Activated CD8-positive, alpha-beta memory T cell treated with anti-CD3 and anti-CD28 coated beads for 24 hours (primary cell): ENCODE data around the gene HMOX2.

Experiments
- DNase-seq: peaks from one replicate; pipeline ENCODE4 v3.0.0-alpha.2; 2020

Gene HMOX2

DNA sequence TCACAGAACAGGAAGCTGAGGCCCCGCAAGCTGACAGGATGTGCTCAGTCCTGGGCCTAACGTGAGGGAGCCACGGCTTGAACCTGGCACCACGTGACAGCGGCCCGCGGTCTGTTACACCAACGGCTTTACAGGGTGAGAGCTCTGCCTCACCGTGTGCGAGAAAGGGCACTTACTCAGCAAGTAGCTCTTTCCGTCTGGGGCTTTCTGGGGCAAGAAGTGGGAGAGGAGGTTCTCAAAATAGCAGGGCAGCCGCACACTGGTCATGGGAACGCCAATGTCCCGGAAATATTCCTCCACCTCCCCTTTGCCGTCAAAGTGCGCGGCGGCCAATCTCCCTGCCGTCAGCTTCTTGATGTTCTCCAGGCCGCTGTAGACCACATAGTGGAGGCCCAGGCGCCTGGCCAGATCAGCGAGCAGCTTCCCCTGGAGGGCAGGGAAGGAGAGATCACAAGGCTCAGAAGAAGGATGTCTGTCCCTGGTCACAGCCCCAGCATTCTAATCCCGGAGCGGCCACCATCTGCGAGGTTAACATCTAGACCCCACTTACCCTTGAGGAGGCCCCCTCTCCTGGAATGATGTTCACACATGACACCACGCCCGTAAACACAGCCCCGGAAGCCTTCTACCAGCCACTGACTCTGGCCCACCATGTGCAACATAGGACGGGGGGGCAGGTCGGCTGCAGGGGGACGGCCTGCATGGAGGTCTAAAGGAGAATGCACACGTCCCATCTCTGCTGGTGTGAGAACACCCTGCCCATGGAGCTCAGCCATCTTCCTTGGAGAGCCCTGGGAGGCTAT, 10.0 kb upstream of the HMOX2 start:
- DNase-seq = peak; percentile 80

DNA sequence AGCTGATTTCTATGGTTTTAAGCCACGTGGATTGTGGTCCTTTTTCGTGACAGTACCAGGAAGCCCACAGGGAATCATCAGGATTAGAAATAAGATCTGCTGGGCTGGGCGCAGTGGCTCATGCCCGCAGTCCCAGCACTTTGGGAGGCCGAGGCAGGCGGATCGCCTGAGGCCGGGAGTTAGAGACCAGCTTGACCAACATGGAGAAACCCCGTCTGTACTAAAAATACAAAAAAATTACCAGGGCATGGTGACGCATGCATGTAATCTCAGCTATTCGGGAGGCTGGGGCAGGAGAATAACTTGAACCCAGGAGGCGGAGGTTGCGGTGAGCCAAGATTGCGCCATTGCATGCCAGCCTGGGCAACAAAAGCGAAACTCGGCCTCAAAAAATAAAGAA, 8.3 kb upstream of the HMOX2 start:
- DNase-seq = no peak

DNA sequence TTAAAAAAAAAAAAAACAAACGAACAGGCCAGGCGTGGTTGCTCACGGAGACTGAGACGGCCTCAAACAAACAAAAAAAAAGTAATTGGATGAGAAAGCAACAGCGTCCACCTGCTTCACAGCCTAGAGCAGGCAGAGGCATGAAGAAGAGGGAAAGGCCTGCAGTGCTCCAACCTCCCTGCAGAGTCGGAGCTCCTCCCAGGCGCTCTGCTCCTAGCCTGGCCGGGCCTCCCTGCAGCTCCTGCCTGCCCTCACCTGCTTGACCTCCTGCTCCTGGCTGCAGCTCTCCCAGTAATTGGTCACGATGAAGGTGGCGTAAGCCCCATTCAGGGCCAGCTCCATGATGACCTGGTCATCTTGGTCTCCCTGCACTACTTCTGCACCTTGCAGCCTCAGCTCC, 7.2 kb upstream of the HMOX2 start:
- DNase-seq = no peak

DNA sequence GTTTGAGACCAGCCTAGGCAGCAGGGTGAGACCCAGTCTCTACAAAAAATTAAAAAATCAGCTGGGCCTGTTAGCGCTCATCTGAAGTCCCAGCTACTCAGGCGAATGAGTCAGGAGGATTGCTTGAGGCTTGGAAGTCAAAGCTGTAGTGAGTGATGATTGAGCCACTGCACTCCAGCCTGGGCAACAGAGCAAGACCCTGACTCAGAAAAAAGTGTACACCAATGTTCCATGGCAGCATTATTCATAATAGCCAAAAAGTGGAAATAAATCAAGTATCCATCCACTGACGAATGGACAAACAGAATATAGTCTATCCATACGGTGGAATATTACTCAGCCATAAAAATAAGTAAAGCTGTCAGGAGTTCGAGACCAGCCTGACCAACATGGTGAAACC, 4.3 kb upstream of the HMOX2 start:
- no peak for DNase-seq

DNA sequence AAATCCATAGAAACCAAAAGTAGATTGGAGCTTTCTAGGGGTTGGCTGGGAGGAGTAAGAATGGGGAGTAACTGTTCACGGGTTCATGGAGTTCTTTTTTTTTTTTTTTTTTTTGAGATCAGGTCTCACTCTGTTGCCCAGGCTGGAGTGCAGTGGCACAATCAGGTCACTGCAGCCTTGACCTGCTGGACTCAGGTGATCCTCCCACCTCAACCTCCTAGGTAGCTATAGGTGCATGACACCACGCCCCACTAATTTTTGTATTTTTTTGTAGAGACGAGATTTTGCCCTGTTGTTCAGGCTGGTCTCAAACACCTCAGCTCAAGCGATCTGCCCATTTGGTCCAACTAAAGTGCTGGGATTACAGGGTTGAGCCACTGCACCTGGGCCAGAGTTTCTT, 3.3 kb upstream of the HMOX2 start:
- DNase-seq = no peak

DNA sequence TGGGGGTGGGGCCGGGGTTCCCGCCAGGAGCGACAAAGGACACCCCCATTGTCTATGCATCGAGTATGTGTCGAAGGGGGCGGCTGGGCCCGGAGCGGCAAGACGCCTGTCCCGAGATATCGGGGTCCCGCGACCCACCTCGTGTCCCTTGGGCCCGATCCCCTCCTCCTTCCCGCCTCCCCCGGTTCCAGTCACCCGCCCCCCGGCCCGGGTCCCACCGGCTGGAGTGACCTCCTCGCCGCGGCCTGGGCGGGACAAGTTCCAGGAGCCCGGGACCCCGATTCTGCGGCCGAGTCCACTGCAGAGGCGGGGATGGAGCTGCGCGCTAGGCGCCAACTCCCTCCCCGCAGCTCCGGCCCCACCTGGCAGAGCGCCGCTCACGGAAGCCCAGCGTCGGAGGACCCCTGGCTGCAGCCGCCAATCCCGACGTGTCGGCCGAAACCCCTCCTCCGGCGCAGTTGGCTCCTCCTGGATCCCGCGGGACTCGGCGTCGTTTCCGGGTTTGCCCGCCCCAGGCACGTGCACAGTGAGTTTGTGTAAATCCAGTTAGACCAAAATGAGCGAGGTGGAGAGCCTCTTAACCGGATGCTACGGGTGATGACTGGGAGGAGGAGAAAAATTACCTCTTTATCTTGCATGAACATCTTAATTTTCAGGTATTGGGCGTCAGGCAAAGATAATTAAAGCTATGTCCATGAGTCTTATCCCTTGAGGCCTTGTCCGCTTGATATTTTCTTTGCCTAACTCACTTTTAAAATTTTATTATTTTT, 1.8 kb upstream of the HMOX2 start, which contains the start of gene NMRAL1:
NMRAL1 (minus strand) TSS at position 434 of the 770 bp plus-strand sequence. CDS start 493 bp downstream, outside the sequence.
- peak; percentile 92 for DNase-seq

DNA sequence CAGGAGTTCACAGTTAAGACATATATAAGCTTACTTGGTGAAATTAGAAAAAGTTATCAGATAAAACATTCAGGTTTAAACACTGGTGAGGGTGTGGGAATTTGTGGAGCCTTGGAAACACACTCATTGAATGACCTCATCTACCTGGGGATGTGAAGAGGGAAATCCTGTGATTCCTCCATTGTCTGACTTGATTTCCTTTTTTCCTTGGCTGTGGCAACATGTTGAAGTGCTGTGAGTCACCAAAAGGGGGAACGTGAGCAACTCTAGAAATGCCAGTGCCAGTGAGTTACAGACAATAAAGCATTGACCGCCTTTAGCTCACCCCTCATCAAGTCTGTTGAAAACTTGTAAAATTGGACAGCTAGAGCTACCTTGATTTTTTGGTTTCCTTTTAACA, 1.8 kb downstream of the HMOX2 start:
- DNase-seq = no peak

DNA sequence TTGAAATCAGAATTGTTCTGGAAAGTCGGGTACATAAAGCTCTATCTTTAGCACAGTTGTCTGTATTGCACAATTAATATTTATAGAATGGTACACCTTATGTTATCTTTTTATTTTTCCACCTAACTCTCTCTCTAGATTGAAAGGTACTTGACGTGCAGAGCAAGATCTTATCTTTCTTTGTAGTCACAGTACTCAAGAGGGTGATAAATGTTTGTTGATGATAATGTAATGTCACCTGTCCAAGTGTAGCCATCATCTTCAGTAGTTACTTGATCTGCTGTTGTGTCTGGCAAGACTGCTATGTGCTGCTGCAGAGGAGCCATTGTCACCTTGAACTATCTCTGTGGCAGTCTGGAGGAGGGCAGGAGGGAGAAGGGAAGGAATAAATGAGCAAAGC, 5.3 kb downstream of the HMOX2 start:
- DNase-seq = no peak

DNA sequence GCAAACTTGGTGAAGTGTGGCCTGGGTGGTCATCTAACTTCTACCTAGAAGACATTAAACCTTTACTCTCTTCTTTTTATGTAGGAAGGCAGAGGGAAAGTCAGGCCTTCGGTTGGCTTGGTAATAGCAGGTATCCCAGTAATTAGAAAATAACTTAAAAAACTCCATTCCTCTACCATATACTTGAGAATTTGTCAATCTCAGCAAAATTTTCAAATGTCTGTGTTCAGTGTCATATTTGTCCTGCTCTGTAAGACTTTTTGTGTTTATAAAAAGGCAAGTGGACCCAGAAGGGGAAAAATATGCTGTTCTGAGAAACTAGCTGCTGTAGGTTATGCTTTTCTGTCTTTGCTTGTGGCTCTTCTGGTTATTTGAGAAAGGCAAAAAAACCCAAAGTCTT, 5.8 kb downstream of the HMOX2 start:
- DNase-seq = no peak

DNA sequence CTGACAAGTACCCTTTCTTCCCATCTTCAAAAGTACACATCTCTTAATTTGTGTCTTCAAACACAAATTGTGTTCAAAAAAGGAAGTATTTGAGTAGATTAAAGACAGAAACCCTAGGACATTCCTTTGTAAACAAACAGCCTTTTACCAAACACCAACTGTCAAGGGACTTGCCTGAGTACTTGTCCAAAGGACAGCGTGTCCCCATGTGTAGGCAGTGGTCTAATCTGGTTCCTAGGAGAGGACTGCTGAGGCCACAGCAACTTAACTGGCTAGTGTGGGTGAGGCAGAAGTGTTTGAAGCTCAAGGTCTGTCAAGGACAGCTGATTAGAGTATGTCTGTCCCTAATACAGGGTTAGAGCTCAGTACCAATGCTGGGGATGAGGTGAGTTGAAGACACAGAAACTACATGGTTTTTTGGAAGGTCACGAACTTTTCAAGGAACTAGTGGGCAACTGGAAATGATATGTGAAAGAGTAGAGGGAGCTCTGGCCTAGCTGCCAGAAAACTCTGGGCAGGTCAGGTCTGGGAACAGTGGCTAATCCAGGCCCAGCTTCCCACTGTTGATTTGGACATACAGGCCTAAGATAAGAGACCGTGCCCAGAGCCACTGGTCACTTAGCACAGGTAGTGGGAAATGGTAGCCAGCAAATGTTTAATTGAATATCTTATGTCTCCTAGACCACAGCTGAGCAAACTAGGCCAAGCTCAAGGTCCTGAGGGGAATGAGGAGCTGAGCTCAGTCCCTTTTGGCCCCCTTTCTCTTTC, 10.1 kb downstream of the HMOX2 start:
- no peak for DNase-seq

DNA sequence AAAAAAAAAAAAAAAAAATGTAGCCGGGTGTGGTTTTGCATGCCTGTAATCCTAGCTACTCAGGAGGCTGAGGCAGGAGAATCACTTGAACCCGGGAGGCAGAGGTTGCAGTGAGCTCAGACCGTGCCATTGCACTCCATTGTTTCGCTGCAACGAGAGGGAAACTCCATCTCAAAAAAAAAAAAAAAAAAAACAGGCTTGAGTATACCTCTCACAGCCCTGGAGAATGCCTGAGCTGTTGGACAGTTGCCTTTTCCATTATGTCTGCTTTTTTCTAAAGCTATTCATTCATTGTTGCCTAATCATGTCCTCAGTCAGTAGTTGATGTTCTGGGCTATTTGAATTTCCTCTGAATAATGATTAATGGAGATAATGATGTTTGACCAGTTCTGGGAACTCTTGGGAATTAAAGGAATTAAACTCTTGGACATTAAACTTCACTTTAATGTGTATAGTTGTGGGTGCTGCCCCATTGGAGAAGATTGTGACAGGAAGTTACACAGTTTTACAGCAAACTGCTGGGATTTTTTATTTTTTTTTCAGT, 11.8 kb downstream of the HMOX2 start:
- DNase-seq = no peak

DNA sequence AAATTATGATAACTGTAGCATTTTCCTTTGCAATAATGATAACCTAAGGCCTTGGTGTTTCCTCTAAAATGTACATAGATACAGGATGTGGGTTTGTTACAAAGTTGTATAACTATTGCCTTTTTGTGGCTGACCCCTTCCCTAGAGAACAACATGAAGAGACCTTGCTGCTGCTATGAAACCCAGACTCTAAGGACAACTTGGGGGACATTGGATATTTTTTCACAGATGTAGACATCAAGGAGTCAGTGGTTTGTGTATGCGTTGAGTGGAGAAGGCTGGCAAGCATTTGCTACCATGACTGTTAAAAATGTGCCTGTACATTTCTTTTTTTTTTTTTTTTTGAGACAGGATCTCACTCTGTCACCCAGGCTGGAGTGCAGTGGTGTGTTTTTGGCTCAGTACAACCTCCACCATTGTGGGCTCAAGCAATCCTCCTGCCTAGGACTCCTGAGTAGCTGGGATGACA, 12.3 kb downstream of the HMOX2 start:
- no peak for DNase-seq

DNA sequence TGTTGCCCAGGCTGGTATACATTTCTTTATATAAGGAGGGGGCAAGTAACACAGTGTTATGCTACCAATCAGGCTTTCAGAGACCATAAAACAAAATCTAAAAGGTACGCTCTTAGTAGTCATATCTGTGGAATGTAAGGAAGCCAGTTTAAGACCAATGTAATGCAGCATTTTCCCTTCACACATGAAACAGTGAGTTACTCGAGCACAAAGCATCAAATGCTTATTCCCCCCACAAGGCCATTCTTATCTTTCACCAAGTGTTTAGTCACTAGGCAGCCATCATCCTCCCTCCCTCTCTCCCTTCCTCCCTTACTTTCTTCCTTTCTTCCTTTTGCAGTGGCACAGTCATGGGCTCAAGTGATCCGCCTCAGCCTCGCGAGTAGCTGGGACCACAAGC, 12.8 kb downstream of the HMOX2 start:
- no peak for DNase-seq

DNA sequence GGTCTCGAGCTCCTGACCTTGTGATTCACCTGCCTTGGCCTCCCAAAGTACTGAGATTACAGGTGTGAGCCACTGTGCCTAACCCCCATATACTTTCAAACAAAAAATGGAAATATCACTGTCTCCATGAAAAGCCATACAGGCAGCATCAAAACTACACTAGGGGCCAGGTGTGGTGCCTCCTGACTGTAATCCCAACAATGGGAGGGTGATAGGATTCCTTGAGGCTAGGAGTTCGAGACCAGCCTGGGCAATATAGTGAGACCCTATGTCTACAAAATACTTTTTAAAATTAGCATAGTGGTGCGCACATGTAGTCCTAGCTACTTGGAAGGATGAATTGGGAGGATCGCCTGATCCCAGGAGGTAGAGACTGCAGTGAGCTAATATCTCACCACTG, 15.7 kb downstream of the HMOX2 start:
- DNase-seq = no peak

DNA sequence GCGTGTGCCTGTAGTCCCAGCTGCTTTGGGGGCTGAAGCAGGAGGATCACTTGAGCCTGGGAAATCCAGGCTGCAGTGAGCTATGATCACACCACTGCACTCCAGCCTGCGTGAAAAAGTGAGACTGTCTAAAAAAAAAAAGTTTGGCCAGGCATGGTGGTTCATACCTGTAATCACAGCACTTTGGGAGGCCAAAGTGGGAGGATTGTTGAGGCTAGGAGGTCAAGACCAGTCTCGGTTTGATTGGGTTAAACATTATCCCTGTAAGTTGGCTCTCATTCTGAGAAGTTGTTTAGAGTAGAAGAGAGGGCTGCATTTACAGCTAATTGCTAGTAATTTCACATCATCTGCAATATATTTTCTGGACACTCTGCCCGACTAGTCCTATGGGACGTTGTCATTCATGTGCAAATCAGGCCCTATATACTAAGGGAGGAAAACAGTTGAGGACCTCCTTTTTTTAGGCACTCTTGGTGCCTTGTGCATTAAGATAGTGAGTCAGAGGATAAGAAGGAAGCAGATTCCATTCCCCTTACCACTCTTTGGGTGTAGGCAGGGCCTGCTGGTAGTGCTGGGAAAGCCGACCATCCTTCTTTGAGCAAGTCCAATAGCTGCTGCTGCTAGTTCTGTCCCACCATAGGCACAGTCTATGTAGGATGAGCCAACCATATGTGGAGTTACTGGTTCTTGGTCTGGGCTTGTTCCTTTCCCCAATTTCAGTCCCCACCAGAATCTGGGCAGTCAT, 18.7 kb downstream of the HMOX2 start:
- no peak for DNase-seq

DNA sequence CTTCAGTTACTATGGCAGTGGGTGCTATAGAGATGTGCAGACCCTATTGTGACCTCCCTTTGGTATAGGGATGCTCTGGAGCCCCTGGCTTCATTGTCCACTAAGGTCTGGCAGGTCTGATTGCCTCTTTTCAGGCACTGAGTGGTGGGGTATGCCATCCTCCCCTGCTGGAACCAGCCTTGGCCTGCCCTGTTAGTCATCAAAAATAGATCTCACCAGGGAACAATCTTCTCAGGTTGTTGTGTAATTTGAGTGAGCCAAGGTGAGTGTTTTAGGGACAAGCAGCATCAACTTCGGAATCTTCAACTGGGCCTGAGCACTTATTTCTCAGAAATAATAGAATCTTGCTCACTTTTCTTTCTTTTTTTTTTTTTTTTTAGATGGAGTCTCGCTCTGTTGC, 19.6 kb downstream of the HMOX2 start:
- no peak for DNase-seq

DNA sequence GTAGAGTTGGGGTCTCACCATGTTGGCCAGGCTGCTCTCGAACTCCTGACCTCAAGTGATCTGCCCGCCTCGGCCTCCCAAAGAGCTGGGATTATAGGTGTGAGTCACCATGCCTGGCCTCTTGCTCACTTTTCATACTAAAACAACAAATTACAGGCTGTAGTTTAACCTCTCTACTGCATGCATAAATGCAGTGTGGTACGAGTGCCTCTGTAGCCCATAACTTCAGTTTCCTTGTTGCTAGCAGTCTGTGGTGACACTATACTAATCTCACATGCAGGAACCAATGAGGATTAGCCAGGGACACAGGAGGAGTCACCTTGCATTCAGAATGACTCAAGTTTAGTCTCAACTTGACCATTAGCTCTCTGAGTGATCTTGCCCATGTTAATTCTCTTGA, 20.1 kb downstream of the HMOX2 start:
- DNase-seq = no peak

DNA sequence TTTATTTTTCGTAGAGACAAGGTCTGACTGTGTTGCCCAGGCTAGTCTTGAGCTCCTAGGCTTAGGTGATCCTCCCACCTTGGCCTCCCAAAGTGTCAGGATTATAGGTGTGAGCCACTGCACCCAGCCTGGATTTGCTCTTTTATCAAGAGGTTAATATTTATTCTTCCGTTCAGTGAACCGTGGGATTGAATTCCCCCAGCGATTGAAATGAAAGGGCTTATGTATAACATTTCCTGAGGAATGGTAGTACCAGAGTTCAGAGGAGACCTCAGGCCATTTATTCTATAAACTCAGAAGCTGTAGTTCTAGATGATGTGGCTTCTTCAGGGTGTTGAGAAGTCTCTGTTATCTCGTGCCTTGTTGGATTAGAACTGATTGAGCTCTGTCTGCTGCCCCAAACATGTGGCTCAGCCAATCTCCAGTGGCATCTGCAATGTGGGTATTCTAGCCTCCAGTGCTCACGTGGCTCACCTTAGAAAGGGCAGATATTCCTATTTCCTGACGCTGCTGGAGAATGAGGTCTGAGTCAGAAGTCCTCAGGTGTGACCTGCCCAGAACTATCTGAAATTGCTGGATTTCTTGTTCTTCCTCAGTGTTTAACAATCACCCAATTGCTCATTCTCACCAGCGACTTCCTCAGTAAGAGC, 22.5 kb downstream of the HMOX2 start:
- no peak for DNase-seq

DNA sequence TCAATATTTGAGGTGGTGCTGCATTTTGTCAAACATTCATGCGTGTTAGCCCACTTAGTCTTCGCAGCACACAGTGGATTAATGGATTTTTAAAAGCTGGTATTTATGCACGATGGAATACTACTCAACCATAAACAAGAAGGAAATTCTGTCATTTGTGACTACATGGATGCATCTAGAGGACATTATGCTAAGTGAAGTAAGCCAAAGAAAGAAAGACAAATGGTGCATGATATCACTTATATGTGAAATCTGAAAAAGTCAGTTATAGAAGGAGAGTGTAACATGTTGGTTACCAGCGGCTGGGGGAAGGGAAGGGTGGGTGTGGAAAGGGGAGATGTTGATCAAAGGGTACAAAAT, 23.0 kb downstream of the HMOX2 start:
- no peak for DNase-seq

DNA sequence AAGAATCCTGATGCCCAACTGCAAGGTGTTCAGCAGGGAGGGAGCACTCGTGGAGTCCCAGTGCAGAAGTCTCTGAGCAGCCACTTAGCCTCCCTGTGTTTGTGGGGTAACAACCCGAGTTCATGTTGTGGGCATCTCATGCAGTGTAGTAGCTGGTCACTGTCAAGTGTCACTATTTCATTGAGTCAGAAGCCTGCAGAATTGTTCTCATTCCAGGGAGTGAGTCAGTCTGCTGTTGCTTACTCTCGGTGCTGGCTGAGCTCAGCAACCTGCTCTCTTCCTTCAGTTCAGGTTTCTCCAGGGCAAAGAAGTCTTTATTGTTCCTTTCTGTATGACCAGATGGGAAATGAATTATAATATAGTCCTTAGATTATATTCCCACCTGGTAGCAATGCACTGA, 24.1 kb downstream of the HMOX2 start:
- DNase-seq = no peak

DNA sequence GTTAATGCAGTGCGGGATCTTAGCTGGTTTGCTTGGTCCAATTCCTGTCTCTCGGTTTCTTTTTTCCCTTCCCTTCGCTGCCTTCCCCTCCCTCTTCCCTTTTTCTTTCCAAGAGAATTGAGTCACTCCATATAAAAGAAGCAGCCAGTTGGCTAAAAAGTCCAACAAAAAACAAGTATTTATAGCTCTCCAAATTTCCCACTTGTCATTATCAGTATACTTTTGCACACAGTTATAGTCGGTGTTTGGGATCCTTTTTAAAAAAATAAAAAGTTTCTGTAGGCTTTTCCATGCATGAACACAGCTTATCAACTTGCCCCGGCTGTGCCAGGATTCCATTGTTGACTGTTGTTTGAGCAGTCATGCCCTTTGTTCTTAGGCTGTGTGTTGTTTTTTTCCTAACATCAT, 24.9 kb downstream of the HMOX2 start:
- DNase-seq = no peak
